Keratinocyte (primary cell): ENCODE results near the gene SIGLEC15. TPM values are rescaled to one million over a fixed set of nuclear protein-coding genes. Genes with fewer than 3 reads are reported as not detected.

Experiments
- DNase-seq: peaks from one replicate; pipeline ENCODE4 v3.0.0-alpha.2; 2011; ENCODE audit warnings: low read depth, missing footprints, low spot score
- FAIRE-seq: peaks from 2 replicates; lab custom pipeline; 2011; peaks lifted over from hg19 to GRCh38; lab: Jason Lieb, UNC
- H2AFZ ChIP-seq: 2 replicates; pipeline ENCODE4 v1.6.0; 2012; ENCODE audit warnings: low read length, control low read depth, inconsistent platforms; ENCODE audit not compliant: control insufficient read depth
- H3K27ac ChIP-seq: 2 replicates; pipeline ENCODE4 v1.5.1; 2011; ENCODE audit warnings: low read length; ENCODE audit not compliant: control insufficient read depth, insufficient read depth
- H3K27me3 ChIP-seq: 3 replicates; pipeline ENCODE4 v1.6.0; 2011; ENCODE audit warnings: low read length; ENCODE audit not compliant: control insufficient read depth, insufficient read depth; ENCODE audit errors: extremely low read depth
- H3K36me3 ChIP-seq, 2 experiments: 2 replicates in 1 of 2; 3 replicates in 1 of 2; pipeline ENCODE4 v1.5.1; 2011; ENCODE audit warnings: low read length in 2 of 2, mild to moderate bottlenecking in 1 of 2; ENCODE audit not compliant: control insufficient read depth in 2 of 2, insufficient read depth in 2 of 2; ENCODE audit errors: extremely low read depth in 1 of 2
- H3K4me1 ChIP-seq: 3 replicates; pipeline ENCODE4 v1.5.1; 2011; ENCODE audit warnings: low read length; ENCODE audit not compliant: control insufficient read depth, insufficient read depth; ENCODE audit errors: extremely low read depth
- H3K4me2 ChIP-seq: 3 replicates; pipeline ENCODE4 v1.6.0; 2011; ENCODE audit warnings: low read depth, low read length; ENCODE audit not compliant: control insufficient read depth, insufficient read depth; ENCODE audit errors: extremely low read depth
- H3K4me3 ChIP-seq, 3 experiments: fragments of 200-600 bp in 1 of 3; sonication (generic) in 1 of 3; 2 replicates in 2 of 3; 3 replicates in 1 of 3; pipeline ENCODE4 v1.5.1; 2011 to 2016; ENCODE audit warnings: low read length in 3 of 3, mild to moderate bottlenecking in 3 of 3, control low read depth in 2 of 3, inconsistent platforms in 1 of 3, low read depth in 1 of 3, mixed read lengths in 1 of 3, mixed run types in 1 of 3, moderate library complexity in 1 of 3; ENCODE audit not compliant: control insufficient read depth in 2 of 3, insufficient read depth in 2 of 3; ENCODE audit errors: extremely low read depth in 1 of 3
- H3K79me2 ChIP-seq: 2 replicates; pipeline ENCODE4 v1.6.0; 2012; ENCODE audit warnings: low read length; ENCODE audit not compliant: control insufficient read depth, insufficient read depth
- H3K9ac ChIP-seq: 3 replicates; pipeline ENCODE4 v1.6.0; 2011; ENCODE audit warnings: low read length; ENCODE audit not compliant: control insufficient read depth, insufficient read depth; ENCODE audit errors: extremely low read depth
- H3K9me1 ChIP-seq: 3 replicates; pipeline ENCODE4 v1.6.0; 2011; ENCODE audit warnings: low read length; ENCODE audit not compliant: control insufficient read depth, insufficient read depth; ENCODE audit errors: extremely low read depth
- H3K9me3 ChIP-seq: 2 replicates; pipeline ENCODE4 v1.5.1; 2012; ENCODE audit warnings: low read depth, low read length; ENCODE audit not compliant: control insufficient read depth
- H4K20me1 ChIP-seq: 3 replicates; pipeline ENCODE4 v1.6.0; 2011; ENCODE audit warnings: low read length; ENCODE audit not compliant: control insufficient read depth, insufficient read depth; ENCODE audit errors: extremely low read depth
- CTCF ChIP-seq, 3 experiments: IDR thresholded peaks in 1 of 3; conservative IDR thresholded peaks in 1 of 3; optimal IDR thresholded peaks in 1 of 3; 2 replicates in 2 of 3; 3 replicates in 1 of 3; pipeline versions ENCODE3 to v1.5.1; 2011; ENCODE audit warnings: low read length in 3 of 3, mild to moderate bottlenecking in 3 of 3, moderate library complexity in 2 of 3, control low read depth in 1 of 3, inconsistent platforms in 1 of 3; ENCODE audit not compliant: insufficient read depth in 2 of 3; ENCODE audit errors: extremely low read depth in 1 of 3
- EZH2 ChIP-seq: IDR thresholded peaks from one replicate; pipeline ENCODE4 v1.6.1; 2012; ENCODE audit warnings: inconsistent platforms, mild to moderate bottlenecking, low read length, moderate library complexity
- dilution Hi-C: fragments of 300-500 bp; cut with MboI; formaldehyde crosslinking; loops from one replicate; pipeline ENCODE4 v1.7.0; 2020; ENCODE audit warnings: low sequenced_read_pairs; ENCODE audit not compliant: extremely low pct_ligation_motif_present
- polyA plus RNA-seq, 5 experiments: library from polyadenylated mRNA; depleted of rRNA in 3 of 5; stranded (reverse) in 3 of 5; stranded (forward) in 1 of 5; unstranded in 1 of 5; fragments of >200 nt; gene quantifications; 1 replicate in 1 of 5; 2 replicates in 3 of 5; 3 replicates in 1 of 5; pipeline versions ENCODE4 v1.2.1 to v1.2.3, GENCODE V29; 2011 to 2012; ENCODE audit warnings: missing spikeins in 2 of 5, low read depth in 1 of 5, low replicate concordance in 1 of 5

SIGLEC15 gene
- polyA plus RNA-seq, 1 donor (not counting 4 experiments of a cell fraction or from before 2014, with no cell fraction given) = not detected

- TF ChIP-seq CTCF (optimal IDR thresholded peaks at IDR 0.05 in 1 of 3, IDR thresholded peaks at IDR 0.05 in 1 of 3, conservative IDR thresholded peaks at IDR 0.05 in 1 of 3; ENCODE audit: extremely low read depth in 1 of 3, insufficient read depth in 2 of 3, low read length in 3 of 3) (no peak), EZH2 (no peak)
- DNase-seq (no peak), FAIRE-seq (no peak)
- Histone ChIP-seq H3K4me2 (no peak overlapping the region), H3K79me2 (no peaks in the 10 kb centered on the region), H4K20me1 (no peaks in the 10 kb centered on the region), H3K27ac (no peak overlapping the region), H2AFZ (no peak overlapping the region), H3K9ac (no peak overlapping the region), H3K36me3 (peaks cover 15 to 34% of the 10 kb centered on the region in 2 experiments), H3K9me3 (no peaks in the 10 kb centered on the region), H3K9me1 (no peaks in the 10 kb centered on the region), H3K4me3 (no peak overlapping the region), H3K4me1 (no peaks in the 10 kb centered on the region), H3K27me3 (no peaks in the 10 kb centered on the region)
- dilution Hi-C loops = no loop called here
Measured at GRCh38 chr18:45854036-45854586, 28.6 kb downstream of the SIGLEC15 start.

- Histone ChIP-seq H2AFZ (no peak overlapping the region), H3K4me1 (no peaks in the 10 kb centered on the region), H3K4me3 (no peak overlapping the region), H3K9me1 (no peaks in the 10 kb centered on the region), H3K79me2 (no peaks in the 10 kb centered on the region), H4K20me1 (no peaks in the 10 kb centered on the region), H3K27me3 (no peaks in the 10 kb centered on the region), H3K9ac (no peak overlapping the region), H3K27ac (no peak overlapping the region), H3K4me2 (no peak overlapping the region), H3K9me3 (no peaks in the 10 kb centered on the region), H3K36me3 (peaks cover 9 to 36% of the 10 kb centered on the region in 2 experiments)
- dilution Hi-C loops = no loop called here
- FAIRE-seq (no peak), DNase-seq (no peak)
- TF ChIP-seq EZH2 (no peak), CTCF (optimal IDR thresholded peaks at IDR 0.05 in 1 of 3, IDR thresholded peaks at IDR 0.05 in 1 of 3, conservative IDR thresholded peaks at IDR 0.05 in 1 of 3; ENCODE audit: extremely low read depth in 1 of 3, insufficient read depth in 2 of 3, low read length in 3 of 3) (no peak)
Measured at GRCh38 chr18:45856531-45856930, 31.1 kb downstream of the SIGLEC15 start.
